SIG-M5 treated with dmso at 0.1 percent for 504 hours (cell line): ENCODE data around the gene LRP2BP.
"Not testable (repeated sequence)": the region's sequence is repeated elsewhere in the genome, so short reads cannot be mapped to it uniquely, and the experiment has no call there.

Experiments used
- DNase-seq: peaks from one replicate; lab custom pipeline; 2025; ENCODE audit not compliant: unreplicated experiment; lab: John Stamatoyannopoulos, UW

Gene LRP2BP

DNA sequence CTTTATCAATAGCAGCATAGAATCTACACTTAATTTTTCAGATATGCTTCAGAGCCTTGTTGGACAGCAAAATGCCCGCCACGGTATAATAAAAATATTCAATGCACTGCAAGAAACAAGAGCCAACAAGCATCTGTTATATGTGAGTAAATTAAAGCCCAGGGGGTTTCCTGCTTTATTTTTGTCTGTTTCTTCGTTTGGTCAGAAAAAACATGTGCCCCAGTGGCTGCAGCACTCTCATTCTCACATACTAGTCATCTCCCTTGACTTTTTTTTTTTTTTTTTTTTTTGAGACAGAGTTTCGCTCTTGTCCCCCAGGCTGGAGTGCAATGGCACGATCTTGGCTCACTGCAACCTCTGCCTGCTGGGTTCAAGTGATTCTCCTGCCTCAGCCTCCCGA lies 33.2 kb downstream of the LRP2BP start:
- not testable (repeated sequence) for DNase-seq

DNA sequence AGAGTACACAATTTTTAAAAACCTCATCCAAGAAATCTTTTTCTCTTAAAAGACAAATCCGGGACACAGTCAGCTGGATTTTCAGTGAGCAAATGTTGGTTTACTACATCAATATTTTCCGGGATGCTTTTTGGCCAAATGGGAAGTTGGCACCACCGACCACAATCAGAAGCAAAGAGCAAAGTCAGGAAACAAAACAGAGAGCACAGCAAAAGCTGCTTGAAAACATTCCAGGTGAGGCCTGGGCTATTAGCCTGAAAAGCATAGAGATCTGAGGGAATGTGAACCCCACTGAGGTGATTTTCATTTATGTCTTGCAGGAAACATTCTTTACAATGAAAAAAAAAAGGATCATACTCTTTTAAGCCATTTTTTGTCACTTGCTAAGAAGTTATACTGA lies 33.9 kb downstream of the LRP2BP start:
- DNase-seq, result no peak

DNA sequence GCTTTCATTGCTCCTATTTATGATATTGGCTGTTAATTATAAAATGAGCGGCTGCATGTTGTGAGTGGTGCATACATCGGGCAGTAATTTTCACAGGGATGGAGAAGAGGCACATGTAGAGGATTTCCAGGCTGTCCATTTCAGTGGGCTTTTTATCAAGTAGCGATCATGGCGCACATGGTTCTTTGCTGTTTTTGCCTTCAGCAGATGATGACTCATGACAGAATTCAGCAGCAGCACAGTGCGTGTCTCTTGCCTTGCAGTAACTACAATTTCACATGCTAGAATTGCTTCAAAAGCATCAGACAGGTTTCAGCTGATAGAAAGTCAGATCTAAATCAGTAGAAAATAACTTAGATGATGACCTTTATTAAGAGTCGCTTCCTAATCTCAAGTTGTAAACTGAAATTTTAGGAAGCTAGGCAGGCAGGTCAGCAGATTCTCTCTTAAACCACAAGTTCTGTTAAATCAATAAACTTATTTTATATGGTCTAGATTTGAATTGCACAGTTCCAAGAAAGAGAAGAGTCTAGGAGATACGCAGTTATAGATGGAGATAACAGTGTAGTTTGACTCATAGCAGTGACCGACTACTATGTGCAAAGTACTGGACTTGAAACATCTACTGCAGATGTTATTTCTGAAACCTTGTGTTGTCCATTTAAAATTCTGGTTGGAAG lies 35.8 kb downstream of the LRP2BP start:
- no peak for DNase-seq

DNA sequence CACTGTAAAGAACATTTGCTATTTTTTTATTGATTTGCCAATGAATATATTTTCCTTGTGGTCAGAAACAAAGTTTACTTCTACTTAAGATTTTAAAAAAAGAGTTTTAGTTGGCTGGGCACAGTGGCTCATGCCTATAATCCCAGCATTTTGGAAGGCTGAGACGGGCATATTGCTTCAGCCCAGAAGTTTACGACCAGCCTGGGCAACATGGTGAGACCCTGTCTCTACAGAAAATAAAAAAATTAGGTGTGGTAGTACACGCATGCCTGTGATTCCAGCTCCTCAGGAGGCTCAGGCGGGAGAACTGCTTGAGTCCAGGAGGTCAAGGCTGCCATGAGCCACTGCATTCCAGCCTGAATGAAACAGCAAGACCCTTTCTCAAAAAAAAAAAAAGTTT lies 36.8 kb downstream of the LRP2BP start:
- DNase-seq, result no peak

DNA sequence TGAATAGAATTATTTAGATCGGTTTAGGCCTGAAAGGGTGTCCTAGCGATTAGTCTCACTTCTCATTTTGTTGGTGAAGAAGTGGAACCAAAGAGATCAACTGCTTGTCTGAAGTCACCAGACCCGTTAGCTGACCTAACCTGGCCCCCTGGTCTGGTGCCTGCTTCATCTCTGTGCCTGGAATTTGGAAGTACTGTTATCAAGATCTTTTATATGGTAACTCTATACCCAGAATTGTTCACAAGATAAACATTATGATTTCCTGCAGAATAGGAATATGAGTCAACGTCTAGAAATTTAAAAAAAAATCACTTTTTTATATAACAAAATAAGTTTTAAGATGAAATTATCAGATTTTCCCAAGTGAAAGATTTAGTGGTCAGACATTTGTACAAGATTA lies 37.2 kb downstream of the LRP2BP start:
- DNase-seq, result no peak

DNA sequence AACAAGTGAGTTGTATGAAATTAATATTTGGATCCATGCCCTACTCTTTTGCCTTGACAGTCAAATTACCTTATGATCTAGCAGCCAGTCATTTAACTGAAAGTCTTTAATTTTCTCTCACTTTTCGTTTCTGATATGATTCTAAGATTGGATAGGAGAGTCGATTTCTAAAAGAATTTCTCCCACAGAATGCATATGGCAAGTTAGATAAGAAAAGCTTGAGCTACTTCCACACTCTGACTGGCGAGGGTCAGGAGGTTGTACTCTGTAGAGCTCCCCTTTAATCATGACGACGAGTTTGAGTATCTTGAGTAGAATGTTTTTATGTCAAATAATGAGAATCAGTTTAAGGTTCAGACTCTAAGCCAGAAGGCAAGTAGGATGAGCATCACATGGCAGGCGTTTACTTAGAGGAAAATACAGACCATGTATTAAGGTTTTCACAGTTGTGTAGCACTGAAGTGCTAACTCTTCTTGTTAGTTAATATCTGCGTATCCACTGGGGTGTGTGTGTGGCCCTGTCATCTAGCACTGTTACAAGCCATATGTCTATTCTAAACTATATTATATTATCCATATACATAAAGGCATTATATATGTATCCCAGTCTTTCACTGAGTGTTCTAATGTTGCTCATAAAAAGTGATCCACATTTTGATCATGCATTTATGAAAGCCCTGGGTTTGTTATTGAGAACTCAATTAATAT lies 37.8 kb downstream of the LRP2BP start:
- no peak for DNase-seq

DNA sequence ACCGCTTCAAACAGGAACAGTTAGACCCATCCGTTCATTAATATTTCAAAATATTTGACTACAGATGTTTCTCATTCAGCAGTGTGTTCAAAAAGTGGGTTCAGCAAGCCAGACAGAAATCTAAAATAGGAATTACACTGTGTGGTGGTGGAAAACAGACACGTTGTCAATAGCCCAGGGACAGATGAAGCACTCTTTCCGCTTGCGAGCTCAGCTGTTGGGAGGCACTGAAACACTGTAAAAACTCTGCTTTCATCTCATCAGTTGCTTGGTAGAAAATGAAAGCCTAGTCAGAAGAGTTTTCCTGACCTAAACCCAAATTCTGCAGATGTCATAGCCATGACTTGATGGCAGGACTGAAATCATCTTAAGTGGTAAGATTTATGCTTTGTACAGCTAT lies 38.5 kb downstream of the LRP2BP start:
- no peak for DNase-seq

DNA sequence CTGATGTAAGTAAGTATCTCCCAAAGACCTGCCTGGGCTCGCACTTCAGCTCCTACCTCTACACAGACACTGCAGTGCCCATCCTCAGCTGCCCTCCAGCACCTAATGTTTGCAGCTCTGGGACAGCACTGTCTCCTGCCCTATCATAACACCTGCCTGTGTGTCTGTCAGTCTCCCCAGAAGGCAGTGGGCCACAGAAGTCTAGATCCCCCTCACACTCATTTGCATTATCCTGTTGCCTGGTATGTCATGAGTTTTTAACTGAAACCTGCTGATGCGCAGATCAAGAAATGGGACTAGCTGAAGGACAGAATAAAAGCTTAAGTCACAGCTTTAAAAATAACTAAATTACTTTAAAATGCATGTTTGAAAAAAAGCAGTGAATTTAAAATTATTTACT lies 43.0 kb downstream of the LRP2BP start:
- no peak for DNase-seq

DNA sequence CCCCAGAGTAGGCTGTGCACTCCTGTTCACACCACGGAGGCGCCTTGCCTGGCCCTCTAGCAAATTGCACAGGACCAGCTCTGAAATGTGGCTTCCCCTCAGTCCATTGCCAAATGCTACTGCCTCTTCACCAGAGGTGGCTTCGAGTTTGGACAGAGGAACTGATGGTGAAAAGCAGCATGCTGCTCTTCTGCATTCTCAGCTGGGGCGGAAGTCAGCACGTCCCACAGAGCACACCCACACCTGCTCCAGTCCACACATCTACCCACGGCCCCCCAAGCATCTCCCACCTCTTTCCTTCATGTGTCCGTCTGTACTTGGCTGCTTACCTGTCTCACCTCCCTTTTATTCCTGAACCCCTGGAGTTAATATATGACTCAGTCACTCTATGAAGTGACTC lies 43.5 kb downstream of the LRP2BP start:
- no peak for DNase-seq

DNA sequence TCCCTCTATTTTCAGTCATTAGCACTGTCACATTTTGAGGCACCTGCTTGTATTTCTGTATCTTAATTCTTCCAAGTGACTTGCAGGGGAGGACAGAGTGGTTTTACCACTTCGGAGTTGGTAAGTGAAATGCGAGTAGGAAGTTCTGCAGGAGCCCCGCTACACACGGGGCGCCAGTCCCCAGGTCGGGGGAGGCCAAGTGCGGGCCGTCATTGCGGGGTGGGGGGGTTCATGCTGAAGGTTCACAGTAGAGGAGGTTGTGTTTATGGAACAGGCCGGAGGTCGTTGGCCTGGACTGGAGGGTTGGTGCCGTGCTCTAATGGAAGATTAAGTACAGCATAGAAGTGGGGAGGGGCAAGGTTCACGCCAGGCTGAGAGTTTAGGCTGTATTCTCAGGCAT lies 44.0 kb downstream of the LRP2BP start:
- DNase-seq, result no peak

DNA sequence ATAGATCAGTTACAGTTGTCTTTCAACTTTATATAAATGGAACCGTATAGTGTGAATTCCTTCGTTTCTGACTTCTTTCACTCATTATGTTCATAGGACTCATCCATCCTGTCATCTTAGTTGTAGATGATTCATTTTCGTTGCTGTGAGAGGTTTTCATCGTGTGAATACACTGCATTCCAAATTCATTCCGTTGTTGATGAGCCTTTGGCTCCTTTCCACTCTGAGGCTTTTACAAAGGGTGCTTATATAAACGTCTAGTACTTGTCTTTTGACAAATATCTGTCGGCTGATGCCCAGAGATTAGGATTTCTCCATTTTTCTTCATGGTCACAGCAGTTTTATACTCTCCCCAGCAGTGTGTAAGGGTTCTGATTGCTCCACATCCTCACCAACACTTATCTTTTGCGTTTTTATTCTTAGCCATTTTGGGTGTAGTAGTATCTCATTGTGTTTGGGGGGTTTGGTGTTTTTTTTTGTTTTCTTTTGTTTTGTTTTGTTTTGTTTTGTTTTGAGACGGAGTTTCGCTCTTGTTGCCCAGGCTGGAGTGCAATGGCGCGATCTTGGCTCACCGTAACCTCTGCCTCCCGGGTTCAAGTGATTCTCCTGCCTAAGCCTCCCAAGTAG lies 48.6 kb downstream of the LRP2BP start:
- DNase-seq, result no peak

DNA sequence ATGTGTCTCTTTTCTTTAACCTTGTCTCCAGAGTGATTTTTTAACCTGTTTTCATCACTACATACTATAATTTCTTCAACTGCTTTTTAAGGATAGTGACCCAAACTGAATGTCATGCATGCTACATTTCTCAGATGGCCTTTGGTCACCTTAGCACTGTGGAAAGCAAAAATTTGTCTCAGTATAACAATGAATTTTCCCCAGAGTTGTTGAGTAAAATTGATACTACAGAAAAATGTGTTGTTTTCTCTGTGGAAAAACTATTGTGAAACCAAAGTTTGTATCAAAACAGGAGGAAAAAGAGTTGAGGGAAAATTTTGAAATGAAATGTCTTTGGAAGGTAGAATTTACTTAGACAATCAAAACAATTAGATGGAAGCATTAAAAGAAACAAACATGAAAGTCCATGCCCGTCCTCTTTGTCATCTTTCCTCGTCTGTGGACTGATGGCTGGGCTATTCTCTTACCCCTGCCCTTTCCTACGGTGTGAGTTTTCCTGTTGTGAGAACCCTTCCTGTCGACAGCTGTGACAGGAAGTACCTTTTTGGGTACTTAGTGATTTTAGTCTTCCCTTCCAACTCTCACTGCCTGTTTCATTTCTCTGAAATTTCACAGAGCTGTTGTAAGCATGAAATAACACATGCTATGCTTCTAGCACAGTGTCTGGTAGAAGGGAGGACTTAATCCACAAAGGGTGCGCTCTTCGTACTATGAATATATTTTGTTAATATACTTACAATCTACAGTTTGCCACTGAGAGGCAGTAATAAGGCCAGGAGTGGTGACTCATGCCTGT lies 50.8 kb downstream of the LRP2BP start:
- DNase-seq, result no peak

DNA sequence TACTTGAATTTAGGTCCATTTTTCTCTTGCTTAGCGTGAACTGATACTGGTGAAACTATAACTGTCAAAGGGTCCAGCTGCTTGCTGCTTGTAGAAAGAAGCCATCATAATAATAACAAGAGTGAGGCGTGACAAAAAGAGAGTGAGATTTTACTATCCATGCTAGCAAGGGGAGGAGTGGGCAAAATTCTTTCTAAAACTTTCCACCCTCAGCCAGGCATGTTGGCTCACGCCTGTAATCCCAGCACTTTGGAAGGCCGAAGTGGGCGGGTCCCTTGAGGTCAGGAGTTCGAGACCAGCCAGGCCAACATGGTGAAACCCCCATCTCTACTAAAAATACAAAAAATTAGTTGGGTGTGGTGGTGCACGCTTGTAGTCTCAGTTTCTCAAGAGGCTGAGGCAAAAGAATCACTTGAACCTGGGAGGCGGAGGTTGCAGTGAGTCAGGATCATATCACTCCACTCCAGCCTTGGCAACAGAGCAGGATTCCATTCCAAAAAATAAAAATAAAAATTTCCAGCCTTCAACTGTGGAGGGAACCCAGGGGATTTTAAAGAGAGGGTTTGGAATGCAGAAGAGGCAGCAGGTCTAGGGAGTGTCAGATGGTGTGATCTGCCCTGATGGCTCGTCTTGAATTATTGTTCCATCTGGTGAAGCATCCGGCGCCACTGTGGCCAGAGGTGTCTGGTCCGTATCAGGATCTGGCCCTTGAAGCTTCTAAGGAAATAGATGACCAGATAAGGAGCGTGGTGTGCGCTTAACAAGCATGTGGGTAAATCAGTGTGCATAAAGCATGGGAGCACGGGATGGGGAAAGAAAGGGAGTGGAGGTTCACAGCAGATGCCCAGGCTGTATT lies 51.8 kb downstream of the LRP2BP start:
- no peak for DNase-seq

DNA sequence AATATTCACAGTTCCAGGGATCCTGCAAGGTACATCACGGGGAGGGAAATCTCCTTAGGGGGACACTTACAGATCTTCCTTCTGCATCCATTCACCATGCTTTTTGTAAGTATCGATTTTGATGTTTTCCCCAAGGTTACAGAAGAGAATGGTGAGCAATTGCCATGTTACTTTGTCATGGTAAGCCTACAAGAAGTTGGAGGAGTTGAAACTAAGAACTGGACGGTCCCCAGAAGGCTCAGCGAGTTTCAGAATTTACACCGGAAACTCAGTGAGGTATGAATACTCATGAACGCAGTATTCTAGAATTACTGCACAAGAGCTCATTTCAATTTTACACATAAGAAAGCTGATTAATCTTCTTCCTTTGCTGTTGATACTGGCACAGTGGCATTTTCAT lies 53.9 kb downstream of the LRP2BP start:
- no peak for DNase-seq

DNA sequence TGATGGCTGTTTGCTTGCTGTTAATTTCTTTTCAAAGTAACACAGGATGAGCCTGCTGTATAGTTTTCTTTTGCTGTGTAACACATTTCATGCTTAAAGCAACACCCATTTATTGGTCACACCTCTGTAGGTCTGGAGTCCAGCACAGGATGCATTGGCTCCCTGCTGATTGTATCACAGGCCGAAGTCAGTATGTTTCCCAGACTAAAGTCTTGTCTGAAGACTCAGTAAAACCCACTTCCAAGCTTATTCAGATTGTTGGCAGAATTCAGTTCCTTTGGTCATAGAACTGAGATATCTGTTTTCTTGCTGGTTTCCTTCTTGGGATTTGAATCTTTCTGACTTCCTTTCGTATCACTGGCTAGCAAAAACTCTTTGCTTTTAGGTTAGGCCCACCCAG lies 54.3 kb downstream of the LRP2BP start:
- DNase-seq, result no peak

DNA sequence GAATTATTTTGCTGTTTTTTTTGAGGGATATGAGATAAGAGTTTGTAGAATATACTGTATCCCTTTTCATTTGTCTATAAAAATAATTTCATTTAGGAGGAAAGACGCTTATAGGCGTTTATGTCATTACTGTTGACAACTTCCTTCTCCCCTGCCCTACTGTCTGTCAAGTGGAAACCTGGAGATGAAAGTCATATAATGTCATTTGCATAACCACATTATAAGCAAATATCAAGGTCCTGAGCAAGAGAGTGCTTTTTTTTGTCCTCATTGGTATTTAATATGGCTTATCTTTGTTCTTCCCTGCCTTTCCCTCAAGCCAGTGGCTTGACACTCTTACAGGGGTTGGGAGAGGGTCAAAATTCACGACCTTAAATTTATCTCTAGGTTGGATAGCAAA lies 55.8 kb downstream of the LRP2BP start:
- DNase-seq, result no peak

DNA sequence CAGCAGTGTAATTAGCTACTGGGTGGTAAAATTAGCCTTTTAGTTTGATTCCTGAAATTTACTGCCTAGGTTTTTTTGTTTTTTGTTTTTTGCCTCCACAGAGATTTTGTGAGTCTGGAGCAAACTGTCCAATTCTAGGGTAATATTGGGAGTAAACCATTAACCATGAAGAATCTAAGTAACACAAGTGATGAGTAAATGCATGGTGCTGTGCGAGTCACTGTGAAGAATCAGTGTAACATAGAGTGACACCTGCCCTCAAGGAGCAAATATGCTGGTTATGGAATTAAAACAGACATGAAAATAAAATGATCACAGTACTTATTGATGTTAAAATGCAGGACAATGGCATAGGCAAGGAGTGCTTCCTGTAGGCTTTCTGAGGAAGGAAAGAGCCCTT lies 60.1 kb downstream of the LRP2BP start:
- DNase-seq, result no peak

DNA sequence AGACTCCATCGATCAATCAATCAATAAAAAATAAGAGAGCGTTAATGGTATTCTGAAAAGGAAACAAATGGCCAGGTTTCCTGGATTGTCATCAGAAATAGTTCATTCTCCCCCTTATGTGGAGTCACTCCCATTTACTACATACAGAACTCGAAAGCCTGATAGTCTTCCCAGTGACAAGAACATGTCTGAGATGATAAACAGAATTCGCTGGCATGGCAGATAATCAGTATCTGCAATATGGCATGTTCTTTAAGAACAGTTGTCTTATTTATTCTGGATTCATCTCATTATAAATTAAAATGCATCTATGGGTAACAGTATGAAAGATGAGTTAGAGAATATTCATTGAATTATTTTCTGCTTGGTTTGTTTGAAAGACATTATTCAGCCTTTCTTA lies 61.4 kb downstream of the LRP2BP start:
- no peak for DNase-seq

DNA sequence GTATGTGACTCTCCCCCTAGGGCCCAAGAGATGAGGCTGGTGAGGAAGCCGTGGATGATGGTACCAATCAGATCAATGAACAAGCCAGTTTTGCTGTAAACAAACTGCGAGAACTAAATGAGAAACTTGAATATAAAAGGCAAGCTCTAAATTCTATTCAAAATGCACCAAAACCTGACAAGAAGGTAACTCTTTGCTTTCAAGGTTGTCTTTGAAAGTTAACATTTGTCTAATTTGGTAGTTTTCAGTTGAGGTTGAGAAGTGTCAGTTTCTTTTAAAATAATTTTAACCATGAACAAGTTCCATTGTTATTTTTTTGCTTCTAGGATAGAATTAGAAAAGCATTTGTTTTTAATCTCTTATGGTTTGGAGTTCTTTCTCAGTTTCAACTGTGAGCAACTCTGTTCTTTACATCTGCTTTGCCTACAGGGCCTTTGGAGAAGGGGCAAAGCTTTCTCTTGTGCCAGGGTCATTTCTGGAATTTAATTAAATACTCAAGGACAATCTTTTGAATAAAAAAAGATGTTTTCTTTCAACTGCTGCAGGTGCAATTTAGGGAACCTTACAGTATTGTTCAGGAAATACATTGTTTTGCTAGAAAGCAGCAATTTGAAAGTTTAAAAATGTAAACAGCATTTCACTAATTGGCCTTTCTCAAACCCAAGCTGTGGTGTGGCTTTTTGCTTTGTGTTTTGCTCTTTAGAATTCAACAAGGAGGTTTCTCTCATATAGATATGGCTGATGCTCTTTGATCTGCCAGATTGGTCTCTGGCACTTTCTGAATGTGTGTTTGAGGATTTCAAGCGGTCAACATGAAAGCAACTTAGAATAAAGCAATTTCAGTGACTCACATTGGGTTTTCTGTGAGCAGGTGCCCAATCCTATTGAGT lies 62.9 kb downstream of the LRP2BP start:
- no peak for DNase-seq
